Globus pallidus (tissue), 1 donor: ENCODE results near the gene CHPF2.
A peak's percentile ranks its signal among the peaks of the same experiment; 100 is the strongest.

Experiments
- DNase-seq: peaks from one replicate; pipeline ENCODE4 v3.0.0-alpha.2; 2015; ENCODE audit warnings: low spot score

The CHPF2 gene

GRCh38 chr7:151246851-151247580, 14.7 kb downstream of the CHPF2 start:
- DNase-seq, result no peak

- no peak for DNase-seq
These were observed 15.5 kb downstream of the CHPF2 start for GRCh38 chr7:151247611-151248345.

GRCh38 chr7:151248346-151249033, 16.2 kb downstream of the CHPF2 start, which contains the start of gene SMARCD3:
SMARCD3 (minus strand) TSS chr7:151248694; CDS start chr7:151248562, 132 bp downstream.
- DNase-seq, result peak; percentile 65

GRCh38 chr7:151249034-151249731, 16.9 kb downstream of the CHPF2 start:
- DNase-seq, result peak; percentile 64

GRCh38 chr7:151249732-151250072, 17.4 kb downstream of the CHPF2 start:
- no peak for DNase-seq

- no peak for DNase-seq
These were observed 18.2 kb downstream of the CHPF2 start for GRCh38 chr7:151250181-151251132.

GRCh38 chr7:151251328-151251688, 19.0 kb downstream of the CHPF2 start:
- DNase-seq, result no peak

- DNase-seq, result peak; percentile 81
These were observed 19.6 kb downstream of the CHPF2 start for GRCh38 chr7:151251689-151252560.

- no peak for DNase-seq
These were observed 20.2 kb downstream of the CHPF2 start for GRCh38 chr7:151252561-151252835.

GRCh38 chr7:151252961-151253711, 20.9 kb downstream of the CHPF2 start:
- no peak for DNase-seq

GRCh38 chr7:151254316-151254715, 22.0 kb downstream of the CHPF2 start:
- DNase-seq, result no peak

- DNase-seq, result no peak
These were observed 22.6 kb downstream of the CHPF2 start for GRCh38 chr7:151254851-151255250.

GRCh38 chr7:151255390-151255789, 23.1 kb downstream of the CHPF2 start:
- no peak for DNase-seq

- DNase-seq, result no peak
These were observed 24.2 kb downstream of the CHPF2 start for GRCh38 chr7:151256410-151257045.

- no peak for DNase-seq
These were observed 25.7 kb downstream of the CHPF2 start for GRCh38 chr7:151257990-151258389.

GRCh38 chr7:151260471-151260870, 28.2 kb downstream of the CHPF2 start:
- DNase-seq, result no peak

- DNase-seq, result no peak
These were observed 28.6 kb downstream of the CHPF2 start for GRCh38 chr7:151260883-151261282.

- no peak for DNase-seq
These were observed 29.2 kb downstream of the CHPF2 start for GRCh38 chr7:151261529-151261928.

- DNase-seq, result no peak
These were observed 32.3 kb downstream of the CHPF2 start for GRCh38 chr7:151264615-151265014.
